WTC11 (cell line): Measurements from ENCODE around the gene THAP3. TPM values are rescaled to one million over a fixed set of nuclear protein-coding genes. Genes with fewer than 3 reads are reported as not detected.
A peak's percentile ranks its signal among the peaks of the same experiment; 100 is the strongest.

Experiments
- ATAC-seq: fragments of 200-7000 bp; cut with Tn5 transposase; 2 replicates; pipeline ENCODE4 v1.10.0; 2021; ENCODE audit warnings: mild to moderate bottlenecking, moderate library complexity
- CTCF ChIA-PET: fragments of 300-600 bp; sonication (Branson Sonifier 250); formaldehyde crosslinking; loops from one replicate; lab custom pipeline; 2021; ENCODE audit warnings: antibody characterized with exemption; lab: Charles Lee
- POLR2A ChIA-PET: fragments of 350-600 bp; sonication (Branson Sonifier 250); formaldehyde crosslinking; loops from one replicate; lab custom pipeline; 2021; ENCODE audit warnings: antibody characterized with exemption; lab: Charles Lee
- DNase-seq: peaks from one replicate; pipeline ENCODE4 v3.0.0; 2021; ENCODE audit warnings: low spot score
- H3K27ac Mint-ChIP-seq: 2 replicates; pipeline ENCODE4 v1.8.0; 2021; ENCODE audit warnings: mixed read lengths
- H3K27me3 Mint-ChIP-seq: 2 replicates; pipeline ENCODE4 v1.8.0; 2021; ENCODE audit warnings: low read depth, mild to moderate bottlenecking, moderate library complexity, mixed read lengths
- H3K36me3 Mint-ChIP-seq: 2 replicates; pipeline ENCODE4 v1.8.0; 2021; ENCODE audit warnings: mixed read lengths
- H3K4me1 Mint-ChIP-seq: 2 replicates; pipeline ENCODE4 v1.8.0; 2022; ENCODE audit warnings: mixed read lengths
- H3K4me3 Mint-ChIP-seq: 2 replicates; pipeline ENCODE4 v1.8.0; 2021; ENCODE audit warnings: mild to moderate bottlenecking, moderate library complexity, mixed read lengths
- H3K9me3 Mint-ChIP-seq: 2 replicates; pipeline ENCODE4 v1.8.0; 2021; ENCODE audit warnings: mixed read lengths
- AFF4 ChIP-seq: sonication (generic); formaldehyde crosslinking; IDR thresholded peaks from 2 replicates; pipeline ENCODE4 v1.8.1; 2023; ENCODE audit warnings: mild to moderate bottlenecking, missing genetic modification reagents, borderline replicate concordance
- AR ChIP-seq: fragments of 250-450 bp; sonication (Bioruptor Pico); IDR thresholded peaks from 2 replicates; pipeline ENCODE4 v1.9.0; 2021; ENCODE audit warnings: mild to moderate bottlenecking
- ATF1 ChIP-seq: sonication (generic); formaldehyde crosslinking; IDR thresholded peaks from 2 replicates; pipeline ENCODE4 v1.8.1; 2023; ENCODE audit warnings: mild to moderate bottlenecking, moderate library complexity, missing genetic modification reagents
- ATF6 ChIP-seq: sonication (generic); formaldehyde crosslinking; IDR thresholded peaks from 2 replicates; pipeline ENCODE4 v1.8.1; 2023; ENCODE audit warnings: mild to moderate bottlenecking, missing genetic modification reagents
- FOXK1 ChIP-seq: sonication (generic); formaldehyde crosslinking; IDR thresholded peaks from 2 replicates; pipeline ENCODE4 v1.8.0; 2022; ENCODE audit warnings: mild to moderate bottlenecking, moderate library complexity, missing genetic modification reagents
- FOXP1 ChIP-seq: sonication (generic); formaldehyde crosslinking; IDR thresholded peaks from 2 replicates; pipeline ENCODE4 v1.8.0; 2022; ENCODE audit warnings: missing genetic modification reagents, mild to moderate bottlenecking, moderate library complexity, borderline replicate concordance
- HMGXB4 ChIP-seq: sonication (generic); formaldehyde crosslinking; IDR thresholded peaks from 2 replicates; pipeline ENCODE4 v1.8.1; 2023; ENCODE audit warnings: mild to moderate bottlenecking, moderate library complexity, missing genetic modification reagents
- MLX ChIP-seq: sonication (generic); formaldehyde crosslinking; IDR thresholded peaks from 2 replicates; pipeline ENCODE4 v1.8.1; 2023; ENCODE audit warnings: mild to moderate bottlenecking, missing genetic modification reagents, moderate library complexity
- NR2C2 ChIP-seq: sonication (generic); formaldehyde crosslinking; IDR thresholded peaks from 2 replicates; pipeline ENCODE4 v1.8.0; 2022; ENCODE audit warnings: mild to moderate bottlenecking, missing genetic modification reagents
- TEAD4 ChIP-seq: sonication (generic); formaldehyde crosslinking; IDR thresholded peaks from 2 replicates; pipeline ENCODE4 v1.8.0; 2022; ENCODE audit warnings: mild to moderate bottlenecking, missing genetic modification reagents
- ZBTB21 ChIP-seq: sonication (generic); formaldehyde crosslinking; IDR thresholded peaks from 2 replicates; pipeline ENCODE4 v1.8.1; 2023; ENCODE audit warnings: mild to moderate bottlenecking, missing genetic modification reagents, borderline replicate concordance
- ZBTB43 ChIP-seq: sonication (generic); formaldehyde crosslinking; IDR thresholded peaks from 2 replicates; pipeline ENCODE4 v1.8.1; 2023; ENCODE audit warnings: mild to moderate bottlenecking, missing genetic modification reagents
- ZNF281 ChIP-seq: sonication (generic); formaldehyde crosslinking; IDR thresholded peaks from 2 replicates; pipeline ENCODE4 v1.8.0; 2023; ENCODE audit warnings: mild to moderate bottlenecking, missing genetic modification reagents
- total RNA-seq: library from RNA; stranded (reverse); gene quantifications from 3 replicates; pipeline ENCODE4 v1.2.3, GENCODE V29; 2021

THAP3 gene
- total RNA-seq, 1 experiment from 2014 or later, result 14.8 TPM

- Mint-ChIP-seq H3K36me3 (peaks cover 11% of the 10 kb centered on the region), H3K27me3 (peaks cover 13% of the 10 kb centered on the region), H3K27ac (peak overlapping the region; percentile 83), H3K9me3 (no peaks in the 10 kb centered on the region), H3K4me3 (peak overlapping the region; percentile 82), H3K4me1 (peaks cover 22% of the 10 kb centered on the region)
- peak; percentile 14 for ATAC-seq
- POLR2A ChIA-PET, result interaction anchor here (1.3 kb wide), 1 partner anchor 9 kb away, joined by 8 read pairs; no protein-coding TSS in a partner anchor
- DNase-seq, result peak; percentile 50
- TF ChIP-seq FOXK1 (no peak), HMGXB4 (CRISPR knock-in tag) (0 out of 2 replicates have a peak, but pooled peaks have one; percentile 15)
- CTCF ChIA-PET, result interaction anchor here (0.5 to 1.0 kb wide), 4 partner anchors 10 to 90 kb away, joined by 3 to 6 read pairs (median 4); partner anchors contain the start of genes KLHL21 and ZBTB48
These were observed 11.9 kb upstream of the THAP3 start for GRCh38 chr1:6612641-6613360.

GRCh38 chr1:6613361-6614018 lies 11.2 kb upstream of the THAP3 start, which contains the start of gene PHF13:
Gene PHF13, plus strand, starts transcription at chr1:6613731. Its CDS starts 336 bp downstream, at chr1:6614067.
- peaks cover 13% of the 10 kb centered on the region for H3K27me3 Mint-ChIP-seq
- no peaks in the 10 kb centered on the region for H3K9me3 Mint-ChIP-seq
- peak; percentile 100 for DNase-seq
- peaks cover 22% of the 10 kb centered on the region for H3K4me1 Mint-ChIP-seq
- peak within 1 kb of the TSS; percentile 82 for H3K4me3 Mint-ChIP-seq
- ChIA-PET CTCF (interaction anchor here (0.6 to 0.9 kb wide), 3 partner anchors 11 to 898 kb away, joined by 3 to 6 read pairs (median 3); partner anchors contain the start of gene KLHL21), POLR2A (interaction anchor here (1.1 kb wide), 1 partner anchor 11 kb away, joined by 6 read pairs; the partner anchor contains the start of gene KLHL21)
- peak within 1 kb of the TSS; percentile 83 for H3K27ac Mint-ChIP-seq
- peak; percentile 97 for ATAC-seq
- H3K36me3 Mint-ChIP-seq, result peaks cover 12% of the 10 kb centered on the region
- TF ChIP-seq FOXP1 (no peak), ZBTB21 (no peak), MLX (CRISPR knock-in tag) (no peak), ZNF281 (peak; percentile 87; the same call in 1 of the 2 replicates), ATF6 (CRISPR knock-in tag) (no peak), FOXK1 (0 out of 2 replicates have a peak, but pooled peaks have one; percentile 18), AR (no peak), ZBTB43 (no peak), AFF4 (CRISPR knock-in tag) (no peak), ATF1 (CRISPR knock-in tag) (no peak), NR2C2 (CRISPR knock-in tag) (0 out of 2 replicates have a peak, but pooled peaks have one; percentile 23), TEAD4 (CRISPR knock-in tag) (no peak)
